BJ (cell line): ENCODE results near the gene ENC1. TPM values are rescaled to one million over a fixed set of nuclear protein-coding genes. Genes with fewer than 3 reads are reported as not detected.

Experiments used
- CTCF ChIA-PET: fragments of 350-600 bp; formaldehyde crosslinking; extraction: SDS; loops from one replicate; lab custom pipeline; 2021; ENCODE audit warnings: antibody characterized with exemption, inconsistent platforms; lab: Yijun Ruan, JAX
- POLR2A ChIA-PET: fragments of 300-600 bp; sonication (Branson Sonifier 250); formaldehyde crosslinking; extraction: SDS; loops from one replicate; lab custom pipeline; 2021; ENCODE audit warnings: antibody characterized with exemption; lab: Charles Lee
- DNase-seq: peaks from one replicate; pipeline ENCODE4 v3.0.0-alpha.2; 2011; ENCODE audit warnings: low read depth
- H3K27me3 ChIP-seq: 2 replicates; pipeline ENCODE4 v1.6.0; 2011; ENCODE audit warnings: low read length; ENCODE audit not compliant: control insufficient read depth, insufficient read depth
- H3K36me3 ChIP-seq: 2 replicates; pipeline ENCODE4 v1.5.1; 2011; ENCODE audit warnings: low read length; ENCODE audit not compliant: control insufficient read depth, insufficient read depth
- H3K4me3 ChIP-seq: 2 replicates; pipeline ENCODE4 v1.5.1; 2011; ENCODE audit warnings: low read depth, mild to moderate bottlenecking, control low read depth, low read length
- polyA plus RNA-seq: library from polyadenylated mRNA; depleted of rRNA; stranded (reverse); fragments of >200 nt; gene quantifications from 2 replicates; pipeline ENCODE4 v1.2.3, GENCODE V29; 2011
- TF ChIP-seq, protein P1 (sequence below): IDR thresholded peaks from 2 replicates; pipeline ENCODE4 v1.5.1; 2011; ENCODE audit warnings: low read depth, mild to moderate bottlenecking, control low read depth, inconsistent platforms, low read length, moderate library complexity; ENCODE audit not compliant: insufficient read depth

ENC1 gene
- polyA plus RNA-seq, 1 experiment, result 34.1 TPM

DNA sequence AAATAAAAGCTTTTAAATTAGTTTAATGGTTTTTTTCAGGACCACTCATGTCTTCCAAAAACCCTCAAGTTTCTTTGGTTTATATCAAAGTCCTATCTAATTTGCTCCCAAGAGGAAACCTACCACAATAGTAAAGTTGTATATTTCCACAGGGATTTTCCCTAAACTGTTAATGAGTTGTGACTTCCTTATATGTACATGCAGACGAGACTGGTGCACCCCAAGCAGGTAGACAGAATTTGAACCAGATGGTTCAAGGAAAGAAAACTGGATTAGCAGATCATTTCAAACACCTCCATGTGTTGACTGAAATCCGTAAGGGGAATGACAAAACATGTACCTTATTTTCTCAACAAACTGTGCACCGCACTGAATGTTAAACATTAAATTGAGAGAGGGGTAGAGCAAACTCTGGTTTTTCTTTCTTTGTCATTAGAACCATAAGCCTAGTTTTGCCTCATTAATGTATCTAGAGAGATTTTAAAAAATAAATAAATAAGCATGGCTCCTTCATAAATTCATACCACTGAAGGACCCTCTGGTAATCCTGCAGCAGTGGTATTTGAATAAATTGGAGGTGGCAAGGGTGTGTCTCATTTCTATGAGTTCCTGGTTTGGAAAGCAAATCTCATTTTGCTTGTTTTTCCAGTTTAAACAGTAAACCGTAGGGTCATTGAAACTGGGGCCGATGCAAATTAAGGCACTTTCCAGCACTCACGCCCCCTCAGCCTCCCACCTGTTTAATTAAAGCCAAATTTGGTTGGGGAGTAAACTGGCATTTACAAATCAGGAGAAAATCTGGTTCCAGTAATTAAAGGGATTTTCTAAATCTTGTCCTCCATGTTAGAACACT lies 51.1 kb downstream of the ENC1 start:
- POLR2A ChIA-PET, result no interaction called here
- H3K36me3 ChIP-seq, result no peaks in the 10 kb centered on the region
- no peaks in the 10 kb centered on the region for H3K27me3 ChIP-seq
- DNase-seq, result no peak
- H3K4me3 ChIP-seq, result no peak overlapping the region
- TF ChIP-seq, protein P1, sequence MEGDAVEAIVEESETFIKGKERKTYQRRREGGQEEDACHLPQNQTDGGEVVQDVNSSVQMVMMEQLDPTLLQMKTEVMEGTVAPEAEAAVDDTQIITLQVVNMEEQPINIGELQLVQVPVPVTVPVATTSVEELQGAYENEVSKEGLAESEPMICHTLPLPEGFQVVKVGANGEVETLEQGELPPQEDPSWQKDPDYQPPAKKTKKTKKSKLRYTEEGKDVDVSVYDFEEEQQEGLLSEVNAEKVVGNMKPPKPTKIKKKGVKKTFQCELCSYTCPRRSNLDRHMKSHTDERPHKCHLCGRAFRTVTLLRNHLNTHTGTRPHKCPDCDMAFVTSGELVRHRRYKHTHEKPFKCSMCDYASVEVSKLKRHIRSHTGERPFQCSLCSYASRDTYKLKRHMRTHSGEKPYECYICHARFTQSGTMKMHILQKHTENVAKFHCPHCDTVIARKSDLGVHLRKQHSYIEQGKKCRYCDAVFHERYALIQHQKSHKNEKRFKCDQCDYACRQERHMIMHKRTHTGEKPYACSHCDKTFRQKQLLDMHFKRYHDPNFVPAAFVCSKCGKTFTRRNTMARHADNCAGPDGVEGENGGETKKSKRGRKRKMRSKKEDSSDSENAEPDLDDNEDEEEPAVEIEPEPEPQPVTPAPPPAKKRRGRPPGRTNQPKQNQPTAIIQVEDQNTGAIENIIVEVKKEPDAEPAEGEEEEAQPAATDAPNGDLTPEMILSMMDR, result no peak
- CTCF ChIA-PET, result no interaction called here

DNA sequence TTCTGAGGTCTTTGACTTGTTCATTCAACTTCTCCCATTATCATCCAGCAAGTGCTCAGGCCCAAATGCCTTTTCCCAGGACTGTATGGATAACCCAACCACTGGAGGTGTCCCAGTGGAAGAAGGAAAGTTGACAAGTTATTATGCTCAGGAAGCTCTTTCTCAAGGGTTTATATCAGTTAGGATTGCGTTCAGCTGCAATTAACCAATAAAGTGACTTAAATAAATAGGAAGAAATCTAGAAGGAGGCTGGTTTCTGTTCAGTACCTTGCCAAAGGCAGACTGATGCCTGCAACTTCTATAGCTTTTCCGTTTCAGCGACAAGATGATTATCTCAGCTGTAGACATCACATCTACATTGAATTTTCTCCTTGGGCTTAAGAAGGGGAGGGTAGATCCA lies 52.1 kb downstream of the ENC1 start:
- ChIA-PET POLR2A (interaction anchor here (0.6 kb wide), 1 partner anchor 291 kb away, joined by 4 read pairs; no protein-coding TSS in a partner anchor), CTCF (interaction anchor here (2.1 kb wide), 1 partner anchor 10 kb away, joined by 4 read pairs; no protein-coding TSS in a partner anchor)
- no peak for DNase-seq
- Histone ChIP-seq H3K27me3 (no peaks in the 10 kb centered on the region), H3K36me3 (no peaks in the 10 kb centered on the region), H3K4me3 (no peak overlapping the region)
- TF ChIP-seq, protein P1, result no peak

DNA sequence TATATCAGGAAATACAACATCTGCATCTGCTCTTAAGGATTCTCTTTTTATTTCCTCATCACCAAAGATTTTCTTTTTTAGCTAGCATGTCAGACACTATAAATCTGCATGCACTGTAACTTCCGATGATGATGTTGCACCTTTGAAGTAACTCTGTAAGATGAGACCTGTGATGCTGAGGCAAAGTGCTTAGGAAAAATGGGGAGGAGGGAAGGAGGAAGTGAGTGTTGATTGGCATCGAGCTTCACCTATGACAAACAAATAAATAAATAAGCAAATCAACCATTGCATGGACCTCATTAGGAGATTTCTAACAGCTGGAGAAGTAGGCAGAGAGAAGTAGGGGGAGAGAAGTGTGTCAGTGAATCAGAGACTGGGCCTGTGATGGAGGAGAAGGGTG lies 52.6 kb downstream of the ENC1 start:
- no peak overlapping the region for H3K4me3 ChIP-seq
- TF ChIP-seq, protein P1, result no peak
- H3K27me3 ChIP-seq, result no peaks in the 10 kb centered on the region
- H3K36me3 ChIP-seq, result no peaks in the 10 kb centered on the region
- ChIA-PET CTCF (interaction anchor here (2.1 kb wide), 1 partner anchor 11 kb away, joined by 4 read pairs; no protein-coding TSS in a partner anchor), POLR2A (no interaction called here)
- DNase-seq, result no peak

DNA sequence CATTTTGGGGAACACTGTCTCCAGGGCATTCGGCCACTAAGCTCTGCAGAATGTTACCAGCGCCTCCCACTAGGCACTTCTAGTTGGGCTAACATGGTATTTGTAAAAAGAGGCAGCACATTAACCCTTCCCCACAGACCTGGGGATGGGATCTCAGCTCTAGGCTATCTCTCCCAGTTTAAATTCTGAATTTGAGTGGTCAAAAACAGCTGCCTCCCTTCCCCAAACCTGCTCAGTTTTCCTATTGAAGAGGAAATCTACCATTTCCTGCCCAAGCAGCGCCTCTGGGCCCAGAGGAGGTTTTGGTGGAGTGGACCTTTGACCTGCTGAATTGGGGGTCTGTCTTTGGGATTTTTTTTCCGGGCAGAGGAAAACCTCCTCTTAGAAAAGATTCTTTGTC lies 53.2 kb downstream of the ENC1 start:
- ChIA-PET POLR2A (no interaction called here), CTCF (interaction anchor here (2.1 kb wide), 1 partner anchor 11 kb away, joined by 4 read pairs; no protein-coding TSS in a partner anchor)
- H3K36me3 ChIP-seq, result no peaks in the 10 kb centered on the region
- TF ChIP-seq, protein P1, result no peak
- no peak overlapping the region for H3K4me3 ChIP-seq
- no peak for DNase-seq
- H3K27me3 ChIP-seq, result no peaks in the 10 kb centered on the region

DNA sequence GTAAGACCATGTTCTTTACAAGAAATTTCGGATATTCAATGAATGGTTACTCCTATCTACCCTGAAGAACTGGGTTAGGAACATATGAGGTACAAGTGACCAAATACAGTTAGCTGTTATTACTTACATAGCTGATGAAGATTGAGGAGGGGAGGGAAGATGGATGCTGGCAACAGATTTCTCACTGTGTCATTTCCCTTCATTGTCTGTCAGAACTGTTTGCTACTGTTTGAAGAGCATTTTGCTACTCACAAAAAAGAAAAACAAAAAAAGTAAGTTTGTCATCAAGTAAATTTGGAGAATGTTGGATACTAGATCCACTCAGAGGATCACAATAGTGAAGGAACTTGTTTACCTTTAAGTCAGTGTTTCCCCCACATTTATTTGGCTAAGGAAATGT lies 53.7 kb downstream of the ENC1 start:
- POLR2A ChIA-PET, result no interaction called here
- CTCF ChIA-PET, result interaction anchor here (0.8 to 2.1 kb wide), 2 partner anchors 12 to 1122 kb away, joined by 3 to 4 read pairs; no protein-coding TSS in a partner anchor
- no peak for DNase-seq
- Histone ChIP-seq H3K4me3 (no peak overlapping the region), H3K36me3 (no peaks in the 10 kb centered on the region), H3K27me3 (no peaks in the 10 kb centered on the region)
- TF ChIP-seq, protein P1, result no peak
